NOMO-1 treated with DMSO at 0.1 percent for 48 hours (cell line): ENCODE data around the gene OR4N2.
"Not testable (repeated sequence)": the region's sequence is repeated elsewhere in the genome, so short reads cannot be mapped to it uniquely, and the experiment has no call there.

Experiments
- DNase-seq: peaks from one replicate; lab custom pipeline; 2025; ENCODE audit not compliant: unreplicated experiment; lab: John Stamatoyannopoulos, UW

The OR4N2 gene

GRCh38 chr14:19834203-19834848 lies 30.8 kb downstream of the OR4N2 start:
- DNase-seq = not testable (repeated sequence)

GRCh38 chr14:19838433-19838832 lies 34.9 kb downstream of the OR4N2 start:
- no peak for DNase-seq

GRCh38 chr14:19851365-19851764 lies 47.8 kb downstream of the OR4N2 start:
- DNase-seq = no peak

- not testable (repeated sequence) for DNase-seq
These were observed 62.6 kb downstream of the OR4N2 start for GRCh38 chr14:19866061-19866669.

GRCh38 chr14:19873178-19873577 lies 69.6 kb downstream of the OR4N2 start:
- DNase-seq = no peak

- DNase-seq = no peak
These were observed 71.3 kb downstream of the OR4N2 start, which contains the start of gene OR4K2 for GRCh38 chr14:19874842-19875241. Gene OR4K2 (plus strand): TSS chr14:19875142. CDS start chr14:19876268, 1,126 bp downstream.

- DNase-seq = no peak
These were observed 74.6 kb downstream of the OR4N2 start for GRCh38 chr14:19878029-19878642.
